Smooth muscle cell (in vitro differentiated cells): ENCODE data around the gene ODF2. TPM values are rescaled to one million over a fixed set of nuclear protein-coding genes. Genes with fewer than 3 reads are reported as not detected.

Experiments used
- DNase-seq: peaks from one replicate; lab custom pipeline; 2025; ENCODE audit not compliant: unreplicated experiment; lab: John Stamatoyannopoulos, UW
- H2AFZ ChIP-seq: fragments of 200-600 bp; sonication (generic); 2 replicates; pipeline ENCODE4 v1.6.0; 2016; ENCODE audit warnings: antibody characterized with exemption, low read depth, mild to moderate bottlenecking
- H3F3A ChIP-seq: fragments of 200-600 bp; sonication (generic); 2 replicates; pipeline ENCODE4 v1.6.0; 2017; ENCODE audit warnings: antibody characterized with exemption, low read depth
- H3K27ac ChIP-seq: fragments of 200-600 bp; sonication (generic); 2 replicates; pipeline ENCODE4 v1.5.1; 2016; ENCODE audit warnings: low read depth, mild to moderate bottlenecking
- H3K27me3 ChIP-seq: fragments of 200-600 bp; sonication (generic); 2 replicates; pipeline ENCODE4 v1.6.1; 2016; ENCODE audit warnings: low read depth, mild to moderate bottlenecking
- H3K36me3 ChIP-seq: fragments of 200-600 bp; sonication (generic); 2 replicates; pipeline ENCODE4 v1.5.1; 2016; ENCODE audit warnings: low read depth
- H3K4me1 ChIP-seq: fragments of 200-600 bp; sonication (generic); 2 replicates; pipeline ENCODE4 v1.5.1; 2016; ENCODE audit warnings: low read depth
- H3K4me2 ChIP-seq: fragments of 200-600 bp; sonication (generic); 2 replicates; pipeline ENCODE4 v1.6.0; 2016; ENCODE audit warnings: mild to moderate bottlenecking
- H3K4me3 ChIP-seq: fragments of 200-600 bp; sonication (generic); 2 replicates; pipeline ENCODE4 v1.5.1; 2016; ENCODE audit warnings: mild to moderate bottlenecking
- H3K79me2 ChIP-seq: fragments of 200-600 bp; sonication (generic); 2 replicates; pipeline ENCODE4 v1.6.0; 2016; ENCODE audit warnings: low read depth, mild to moderate bottlenecking
- H3K9ac ChIP-seq: fragments of 200-600 bp; sonication (generic); 2 replicates; pipeline ENCODE4 v1.6.0; 2016; ENCODE audit warnings: low read depth
- H3K9me3 ChIP-seq: fragments of 200-600 bp; sonication (generic); replicated peaks from 2 replicates; pipeline ENCODE4 v1.5.1; 2016; ENCODE audit warnings: low read depth
- H4K20me1 ChIP-seq: fragments of 200-600 bp; sonication (generic); 2 replicates; pipeline ENCODE4 v1.6.0; 2016; ENCODE audit warnings: low read depth
- WGBS: methylation state at CpG from one replicate; pipeline ENCODE4 v1.1.7; 2016; ENCODE audit warnings: low lambda C conversion rate; 5-methylcytosine and 5-hydroxymethylcytosine counted together
- polyA plus RNA-seq: library from polyadenylated mRNA; unstranded; fragments of >200 nt; fragmentation: Nextera tagmentation; extraction: Ambion mirVana; gene quantifications from 2 replicates; pipeline ENCODE4 v1.2.1, GENCODE V29; 2016
- total RNA-seq: library from RNA; depleted of rRNA; stranded (reverse); fragments of >200 nt; gene quantifications from 2 replicates; pipeline ENCODE4 v1.2.3, GENCODE V29; 2014
- TF ChIP-seq, protein P1 (sequence below): fragments of 200-600 bp; sonication (generic); IDR thresholded peaks from 2 replicates; pipeline ENCODE4 v1.5.1; 2017; ENCODE audit warnings: borderline replicate concordance, mild to moderate bottlenecking, antibody characterized with exemption; ENCODE audit not compliant: insufficient read depth, poor library complexity, severe bottlenecking

The ODF2 gene
- total and polyA plus RNA-seq, 2 experiments from 2014 or later = 17.7 to 33.2 TPM

DNA sequence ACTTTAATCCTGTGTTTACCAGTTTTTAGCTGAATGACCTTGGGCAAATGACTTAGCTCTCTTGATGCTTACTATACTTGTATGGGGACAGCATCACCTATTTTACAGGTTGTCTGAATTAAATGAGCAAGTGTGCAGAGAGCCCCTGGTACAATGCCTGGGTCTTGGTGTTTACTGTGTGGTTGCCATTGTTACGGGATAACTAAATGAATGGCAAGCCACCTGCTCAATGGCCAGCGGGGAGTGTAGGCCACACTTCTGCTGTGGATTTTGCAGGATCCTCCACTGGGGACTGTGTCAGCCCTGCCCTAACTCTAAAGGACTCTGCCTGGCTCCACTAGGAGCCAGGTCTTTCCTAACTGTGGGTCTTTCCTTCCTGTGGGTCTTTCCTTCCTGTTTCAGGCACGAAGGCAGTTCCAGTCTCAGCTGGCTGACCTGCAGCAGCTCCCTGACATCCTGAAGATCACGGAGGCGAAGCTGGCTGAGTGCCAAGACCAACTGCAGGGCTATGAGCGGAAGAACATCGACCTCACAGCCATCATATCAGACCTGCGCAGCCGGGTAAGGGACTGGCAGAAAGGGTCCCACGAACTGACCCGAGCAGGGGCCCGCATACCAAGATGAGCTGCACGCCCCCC, 38.4 kb downstream of the ODF2 start:
- no peak for DNase-seq
- Histone ChIP-seq H4K20me1 (no peaks in the 10 kb centered on the region), H3K27me3 (no peaks in the 10 kb centered on the region), H3K36me3 (peaks cover 4% of the 10 kb centered on the region), H3K27ac (no peak overlapping the region), H3K4me1 (no peaks in the 10 kb centered on the region), H3K4me3 (no peak overlapping the region), H2AFZ (no peak overlapping the region), H3K79me2 (no peaks in the 10 kb centered on the region), H3F3A (no peaks in the 10 kb centered on the region), H3K9me3 (no peaks in the 10 kb centered on the region), H3K9ac (no peak overlapping the region), H3K4me2 (no peak overlapping the region)
- 96% methylated on average over 13 of the region's 13 CpGs for WGBS
- TF ChIP-seq, protein P1, sequence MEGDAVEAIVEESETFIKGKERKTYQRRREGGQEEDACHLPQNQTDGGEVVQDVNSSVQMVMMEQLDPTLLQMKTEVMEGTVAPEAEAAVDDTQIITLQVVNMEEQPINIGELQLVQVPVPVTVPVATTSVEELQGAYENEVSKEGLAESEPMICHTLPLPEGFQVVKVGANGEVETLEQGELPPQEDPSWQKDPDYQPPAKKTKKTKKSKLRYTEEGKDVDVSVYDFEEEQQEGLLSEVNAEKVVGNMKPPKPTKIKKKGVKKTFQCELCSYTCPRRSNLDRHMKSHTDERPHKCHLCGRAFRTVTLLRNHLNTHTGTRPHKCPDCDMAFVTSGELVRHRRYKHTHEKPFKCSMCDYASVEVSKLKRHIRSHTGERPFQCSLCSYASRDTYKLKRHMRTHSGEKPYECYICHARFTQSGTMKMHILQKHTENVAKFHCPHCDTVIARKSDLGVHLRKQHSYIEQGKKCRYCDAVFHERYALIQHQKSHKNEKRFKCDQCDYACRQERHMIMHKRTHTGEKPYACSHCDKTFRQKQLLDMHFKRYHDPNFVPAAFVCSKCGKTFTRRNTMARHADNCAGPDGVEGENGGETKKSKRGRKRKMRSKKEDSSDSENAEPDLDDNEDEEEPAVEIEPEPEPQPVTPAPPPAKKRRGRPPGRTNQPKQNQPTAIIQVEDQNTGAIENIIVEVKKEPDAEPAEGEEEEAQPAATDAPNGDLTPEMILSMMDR = no peak

GRCh38 chr9:128494746-128495129, 38.9 kb downstream of the ODF2 start:
- no peaks in the 10 kb centered on the region for H3K9me3 ChIP-seq
- no peak overlapping the region for H3K9ac ChIP-seq
- H3K4me2 ChIP-seq = no peak overlapping the region
- H3K79me2 ChIP-seq = no peaks in the 10 kb centered on the region
- DNase-seq = no peak
- H3K36me3 ChIP-seq = no peaks in the 10 kb centered on the region
- no peak overlapping the region for H3K27ac ChIP-seq
- no peak overlapping the region for H2AFZ ChIP-seq
- H3K4me3 ChIP-seq = no peak overlapping the region
- H3F3A ChIP-seq = no peaks in the 10 kb centered on the region
- H4K20me1 ChIP-seq = no peaks in the 10 kb centered on the region
- no peaks in the 10 kb centered on the region for H3K27me3 ChIP-seq
- TF ChIP-seq, protein P1 = no peak
- 98% methylated on average over 5 of the region's 5 CpGs for WGBS
- H3K4me1 ChIP-seq = no peaks in the 10 kb centered on the region

DNA sequence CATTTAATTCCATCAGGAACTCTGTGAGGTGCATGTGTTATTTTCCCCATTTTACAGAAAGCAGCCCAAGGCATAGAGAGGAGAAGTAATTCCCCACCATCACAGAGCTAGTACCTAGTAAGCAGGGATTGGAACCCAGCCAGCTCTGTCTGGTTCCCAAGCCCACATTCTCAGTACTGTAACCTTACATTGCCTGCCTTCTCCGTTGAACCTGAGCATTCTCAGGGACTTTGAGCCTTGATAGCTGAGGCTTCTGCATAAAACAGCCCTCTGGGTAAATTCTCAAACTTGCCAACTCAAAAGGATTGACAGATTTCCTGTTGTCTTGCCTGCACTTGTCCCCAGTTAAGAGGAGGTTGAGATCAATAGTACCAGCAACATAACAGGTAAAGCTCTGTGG, 39.5 kb downstream of the ODF2 start:
- no peaks in the 10 kb centered on the region for H4K20me1 ChIP-seq
- TF ChIP-seq, protein P1 = no peak
- no peak overlapping the region for H3K4me3 ChIP-seq
- no peak overlapping the region for H2AFZ ChIP-seq
- H3K27me3 ChIP-seq = no peaks in the 10 kb centered on the region
- 75% methylated on average over 1 of the region's 1 CpG for WGBS
- H3K36me3 ChIP-seq = no peaks in the 10 kb centered on the region
- H3K4me1 ChIP-seq = no peaks in the 10 kb centered on the region
- no peak for DNase-seq
- H3K79me2 ChIP-seq = no peaks in the 10 kb centered on the region
- no peaks in the 10 kb centered on the region for H3F3A ChIP-seq
- no peaks in the 10 kb centered on the region for H3K9me3 ChIP-seq
- H3K4me2 ChIP-seq = no peak overlapping the region
- no peak overlapping the region for H3K9ac ChIP-seq
- no peak overlapping the region for H3K27ac ChIP-seq

GRCh38 chr9:128495804-128496417, 40.1 kb downstream of the ODF2 start:
- DNase-seq = no peak
- H3F3A ChIP-seq = no peaks in the 10 kb centered on the region
- no peak overlapping the region for H3K4me2 ChIP-seq
- no peaks in the 10 kb centered on the region for H4K20me1 ChIP-seq
- H2AFZ ChIP-seq = no peak overlapping the region
- TF ChIP-seq, protein P1 = no peak
- no peaks in the 10 kb centered on the region for H3K36me3 ChIP-seq
- H3K4me1 ChIP-seq = no peaks in the 10 kb centered on the region
- no peak overlapping the region for H3K9ac ChIP-seq
- no peak overlapping the region for H3K27ac ChIP-seq
- H3K9me3 ChIP-seq = no peaks in the 10 kb centered on the region
- 83% methylated on average over 6 of the region's 6 CpGs for WGBS
- no peaks in the 10 kb centered on the region for H3K79me2 ChIP-seq
- H3K4me3 ChIP-seq = no peak overlapping the region
- H3K27me3 ChIP-seq = no peaks in the 10 kb centered on the region
